ENCODE measurements around the gene CUL4B.

CUL4B gene

GRCh38 chrX:120534413-120535205 lies 26.2 kb downstream of the CUL4B start:
- POLR2A ChIA-PET (ENCODE audit: low non-redundant PET), result no interaction called here

GRCh38 chrX:120522820-120523219 lies 37.9 kb downstream of the CUL4B start:
- no peak overlapping the region for H3K27ac ChIP-seq
- POLR2A ChIA-PET (ENCODE audit: low non-redundant PET), result no interaction called here
- CTCF ChIA-PET, result no interaction called here
- DNase-seq (ENCODE audit: low spot score), result no peak
- TF ChIP-seq, protein P1, sequence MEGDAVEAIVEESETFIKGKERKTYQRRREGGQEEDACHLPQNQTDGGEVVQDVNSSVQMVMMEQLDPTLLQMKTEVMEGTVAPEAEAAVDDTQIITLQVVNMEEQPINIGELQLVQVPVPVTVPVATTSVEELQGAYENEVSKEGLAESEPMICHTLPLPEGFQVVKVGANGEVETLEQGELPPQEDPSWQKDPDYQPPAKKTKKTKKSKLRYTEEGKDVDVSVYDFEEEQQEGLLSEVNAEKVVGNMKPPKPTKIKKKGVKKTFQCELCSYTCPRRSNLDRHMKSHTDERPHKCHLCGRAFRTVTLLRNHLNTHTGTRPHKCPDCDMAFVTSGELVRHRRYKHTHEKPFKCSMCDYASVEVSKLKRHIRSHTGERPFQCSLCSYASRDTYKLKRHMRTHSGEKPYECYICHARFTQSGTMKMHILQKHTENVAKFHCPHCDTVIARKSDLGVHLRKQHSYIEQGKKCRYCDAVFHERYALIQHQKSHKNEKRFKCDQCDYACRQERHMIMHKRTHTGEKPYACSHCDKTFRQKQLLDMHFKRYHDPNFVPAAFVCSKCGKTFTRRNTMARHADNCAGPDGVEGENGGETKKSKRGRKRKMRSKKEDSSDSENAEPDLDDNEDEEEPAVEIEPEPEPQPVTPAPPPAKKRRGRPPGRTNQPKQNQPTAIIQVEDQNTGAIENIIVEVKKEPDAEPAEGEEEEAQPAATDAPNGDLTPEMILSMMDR (conservative IDR thresholded peaks at IDR 0.05; ENCODE audit: low read depth), result no peak

More at GRCh38 chrX:120534413-120535205, 26.2 kb downstream of the CUL4B start:
- TF ChIP-seq, protein P1 (conservative IDR thresholded peaks at IDR 0.05; ENCODE audit: low read depth), result no peak
- DNase-seq (ENCODE audit: low spot score), result no peak
- CTCF ChIA-PET, result no interaction called here
- H3K27ac ChIP-seq, result no peak overlapping the region

DNA sequence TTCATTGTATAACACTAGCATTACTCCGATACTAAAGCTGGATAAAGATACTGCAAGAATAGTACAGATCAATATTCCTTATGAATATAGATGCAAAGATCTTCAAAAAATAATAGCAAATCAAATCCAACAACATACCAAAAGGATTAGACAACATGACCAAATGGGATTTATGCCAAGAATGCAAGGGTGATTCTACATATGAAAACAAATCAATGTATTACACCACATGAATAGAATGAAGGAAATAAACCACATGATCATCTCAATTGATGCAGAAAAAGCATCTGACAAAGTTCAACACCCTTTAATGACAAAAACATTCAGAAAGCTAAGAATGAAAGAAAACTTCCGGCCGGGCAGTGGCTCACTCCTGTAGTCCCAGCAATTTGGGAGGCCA lies 42.8 kb downstream of the CUL4B start:
- no peak for DNase-seq (ENCODE audit: low spot score)
- ChIA-PET CTCF (no interaction called here), POLR2A (ENCODE audit: low non-redundant PET) (no interaction called here)
- TF ChIP-seq, protein P1 (conservative IDR thresholded peaks at IDR 0.05; ENCODE audit: low read depth), result no peak
- H3K27ac ChIP-seq, result no peak overlapping the region

DNA sequence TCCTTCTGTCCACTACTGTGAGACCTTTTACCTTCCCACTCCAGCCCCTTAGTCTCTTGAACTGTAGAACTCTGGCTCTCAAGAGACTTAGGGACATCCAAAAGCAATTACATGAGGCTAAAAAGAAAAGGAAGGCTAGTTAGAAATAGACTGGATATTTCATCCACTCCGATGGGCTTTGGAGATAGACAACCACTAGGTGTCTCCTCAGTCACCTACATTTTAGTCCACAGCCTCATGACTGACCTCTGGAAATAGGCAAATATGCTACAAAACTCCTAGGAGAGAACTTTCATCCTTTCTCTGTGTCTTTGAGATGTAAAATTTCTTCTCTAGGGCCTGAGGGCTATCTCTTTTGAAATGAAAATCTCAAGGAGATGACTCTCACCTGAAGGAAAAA lies 46.5 kb downstream of the CUL4B start:
- DNase-seq (ENCODE audit: low spot score), result peak; percentile 8
- POLR2A ChIA-PET (ENCODE audit: low non-redundant PET), result no interaction called here
- TF ChIP-seq, protein P1 (conservative IDR thresholded peaks at IDR 0.05; ENCODE audit: low read depth), result no peak; the same call in 1 of the 2 replicates
- no peak overlapping the region for H3K27ac ChIP-seq
- CTCF ChIA-PET, result no interaction called here

DNA sequence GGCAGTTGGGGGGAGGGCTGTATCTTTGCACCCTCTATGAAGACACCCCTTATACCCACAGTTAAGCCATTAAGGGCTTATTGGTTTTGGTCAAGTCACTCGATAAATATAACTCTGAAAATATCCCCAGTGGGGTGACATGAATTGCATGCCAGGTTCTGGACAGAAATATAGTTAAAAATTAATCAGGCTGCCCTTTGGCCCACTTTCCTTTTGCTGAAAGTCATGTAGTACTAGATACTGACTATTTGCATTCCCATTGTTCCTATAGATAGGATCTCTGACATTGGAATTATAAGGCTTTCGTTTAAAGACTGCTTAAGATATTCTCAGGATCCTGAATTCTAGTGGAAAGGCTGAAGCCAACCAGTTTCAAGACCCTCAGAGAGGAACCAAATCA lies 48.1 kb downstream of the CUL4B start:
- H3K27ac ChIP-seq, result no peak overlapping the region
- ChIA-PET CTCF (no interaction called here), POLR2A (ENCODE audit: low non-redundant PET) (no interaction called here)
- DNase-seq (ENCODE audit: low spot score), result no peak
- TF ChIP-seq, protein P1 (conservative IDR thresholded peaks at IDR 0.05; ENCODE audit: low read depth), result no peak

DNA sequence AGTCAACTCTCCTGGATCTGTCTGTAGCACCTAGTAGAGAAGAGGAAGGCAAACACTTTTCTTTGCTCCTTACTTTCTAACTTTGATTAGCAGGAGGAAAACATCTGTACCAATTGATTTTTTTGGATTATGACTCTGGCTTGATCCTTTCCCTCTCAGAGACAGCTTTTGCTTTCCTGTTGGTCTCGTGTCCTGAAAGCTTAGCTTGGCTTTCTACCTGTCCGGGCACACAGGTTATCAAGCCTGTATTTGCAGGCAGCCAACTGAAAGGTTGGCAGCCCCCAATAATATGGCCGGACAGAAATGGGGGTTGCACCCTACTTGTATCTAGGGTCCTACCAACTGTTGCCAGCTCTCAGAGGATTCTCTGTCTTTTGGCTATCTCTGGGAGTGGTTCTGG lies 48.5 kb downstream of the CUL4B start:
- DNase-seq (ENCODE audit: low spot score), result no peak
- H3K27ac ChIP-seq, result no peak overlapping the region
- CTCF ChIA-PET, result no interaction called here
- TF ChIP-seq, protein P1 (conservative IDR thresholded peaks at IDR 0.05; ENCODE audit: low read depth), result no peak
- POLR2A ChIA-PET (ENCODE audit: low non-redundant PET), result no interaction called here
